GM18511 (cell line): ENCODE results near the gene UBL4B.

Experiments
- ATAC-seq: cut with Tn5 transposase; IDR thresholded peaks from one replicate; pipeline ENCODE4 v1.9.1; 2021; ENCODE audit warnings: mild to moderate bottlenecking, moderate library complexity; ENCODE audit not compliant: unreplicated experiment

The UBL4B gene

DNA sequence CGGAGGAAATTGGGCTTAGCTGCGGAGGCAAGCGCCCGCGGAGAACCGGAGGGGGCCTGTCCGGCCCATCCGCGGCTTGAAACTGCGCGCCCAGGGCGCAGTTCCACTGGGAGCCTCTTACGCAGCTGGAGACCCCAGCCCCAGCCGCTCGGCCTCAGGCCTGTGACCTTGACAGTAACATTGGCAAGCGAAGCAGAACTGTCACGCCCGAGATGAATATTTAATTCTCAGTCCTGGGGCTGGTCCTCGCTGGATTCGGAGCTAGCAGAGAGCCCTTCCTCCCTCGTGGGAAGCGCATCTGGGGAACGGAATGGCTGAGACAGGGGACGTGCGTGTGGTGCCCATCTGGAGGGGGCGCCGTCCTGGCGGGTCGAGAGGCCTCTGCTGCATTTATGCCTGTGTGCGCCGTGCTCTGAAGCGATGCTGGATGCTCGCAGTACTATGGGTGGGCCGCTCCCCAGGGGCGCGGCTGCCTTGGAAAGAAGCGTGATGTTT is 39.0 kb downstream of the UBL4B start:
- no peak for ATAC-seq

DNA sequence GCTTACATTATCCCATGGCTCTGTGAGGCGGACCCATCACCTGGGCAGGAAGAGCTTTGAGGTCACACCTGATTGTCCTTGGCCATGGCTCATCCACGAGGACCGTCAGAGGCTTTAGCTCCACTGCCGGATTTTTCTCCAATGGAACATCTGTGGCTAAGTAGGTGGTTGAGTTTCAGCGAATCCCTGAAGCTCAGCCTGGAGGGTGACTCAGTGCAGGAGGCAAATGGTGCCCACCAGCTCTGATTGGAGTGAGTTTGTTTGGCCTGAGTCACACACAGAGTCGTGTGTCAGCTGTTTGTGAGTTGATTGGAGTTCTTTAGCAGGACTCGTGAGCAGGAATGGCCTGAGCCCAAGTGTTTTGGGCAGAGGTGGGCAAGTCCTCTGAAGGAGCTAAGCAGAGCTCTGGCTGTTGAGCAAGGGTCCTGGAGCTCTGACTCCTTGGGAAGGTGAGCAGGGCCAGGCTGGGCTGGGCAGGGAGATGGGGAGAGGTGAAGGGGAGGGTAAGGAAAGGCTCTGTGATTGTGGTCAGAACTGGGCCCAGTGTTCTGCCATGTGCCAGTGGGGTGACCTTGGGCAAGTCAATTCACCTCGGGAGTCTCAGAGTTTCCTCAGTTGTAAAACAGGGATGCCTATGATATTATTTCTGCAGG is 40.0 kb downstream of the UBL4B start:
- ATAC-seq = no peak

DNA sequence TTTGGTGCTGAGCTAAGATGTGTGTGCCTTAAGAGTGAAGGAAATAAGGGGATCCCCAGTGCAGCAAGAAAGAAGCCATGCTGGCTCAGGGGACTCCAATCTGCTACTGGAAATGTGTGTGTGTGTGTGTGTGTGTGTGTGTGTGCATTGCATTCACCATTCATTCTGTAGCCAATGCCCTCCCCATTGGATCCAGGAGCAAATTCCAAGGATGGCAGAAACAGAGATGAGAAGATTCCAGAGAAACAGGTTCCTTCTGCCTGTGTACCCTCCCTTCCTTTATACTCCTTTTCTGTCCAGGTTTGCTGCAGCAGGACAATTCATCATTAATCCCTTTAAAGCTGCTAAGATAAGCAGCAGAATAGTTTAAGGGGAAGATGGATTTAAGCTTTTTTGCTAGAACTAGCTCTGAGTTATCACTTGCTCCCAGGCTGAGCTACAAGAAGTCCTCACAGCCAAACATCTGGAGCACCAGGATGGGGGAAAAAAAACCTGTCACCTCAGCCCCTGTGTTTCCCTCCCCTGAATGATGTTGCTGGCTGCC is 41.2 kb downstream of the UBL4B start:
- no peak for ATAC-seq

DNA sequence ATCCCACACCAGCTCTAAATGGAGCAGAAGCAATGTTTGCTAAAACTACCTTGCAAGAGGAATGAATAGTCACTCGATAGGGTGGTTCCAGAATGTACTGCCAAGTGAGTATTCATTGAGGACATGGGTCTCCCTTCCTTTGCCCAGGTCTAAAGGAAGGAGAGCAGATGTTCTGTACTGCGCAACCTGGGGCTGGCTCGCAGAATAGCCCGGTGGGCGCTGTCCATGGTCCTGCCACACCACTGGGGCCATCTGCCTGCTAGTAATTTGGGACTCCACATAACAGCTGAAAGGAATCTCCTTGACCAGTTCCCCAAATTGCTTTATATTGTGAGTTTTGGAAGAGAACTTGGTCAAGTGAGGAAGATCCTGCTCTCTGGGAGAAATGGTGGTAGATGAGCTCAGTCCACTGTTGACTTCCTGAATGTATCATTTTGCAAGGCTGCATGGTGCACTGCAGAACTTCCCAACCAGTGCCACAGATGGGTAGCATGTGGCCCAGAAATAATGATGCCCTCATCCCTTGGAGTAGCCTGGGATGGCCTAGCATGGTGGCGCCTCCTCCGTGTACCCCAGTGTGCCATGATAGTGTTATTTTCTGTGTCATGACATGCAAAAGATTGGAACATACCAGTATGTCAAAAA is 43.8 kb downstream of the UBL4B start:
- ATAC-seq = no peak

DNA sequence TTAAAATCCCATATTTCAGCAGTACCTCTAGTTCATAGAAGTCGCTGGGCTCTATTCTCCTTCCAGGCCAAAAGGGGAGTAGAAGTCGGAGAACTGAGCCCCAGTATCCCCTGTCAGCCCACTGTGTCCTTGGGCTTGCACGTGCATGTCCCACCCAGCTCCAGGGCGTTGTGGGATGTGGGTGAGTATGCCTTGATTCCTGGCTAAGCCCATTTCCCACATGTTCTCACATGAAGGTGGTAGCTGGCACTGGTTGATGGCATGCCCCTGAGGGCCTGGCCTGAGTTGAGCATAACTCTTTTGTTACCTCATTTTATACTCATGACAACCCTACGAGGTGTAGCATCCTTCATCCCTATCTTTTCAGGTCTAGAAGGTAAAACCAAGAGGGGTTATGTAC is 46.0 kb downstream of the UBL4B start:
- ATAC-seq = no peak

DNA sequence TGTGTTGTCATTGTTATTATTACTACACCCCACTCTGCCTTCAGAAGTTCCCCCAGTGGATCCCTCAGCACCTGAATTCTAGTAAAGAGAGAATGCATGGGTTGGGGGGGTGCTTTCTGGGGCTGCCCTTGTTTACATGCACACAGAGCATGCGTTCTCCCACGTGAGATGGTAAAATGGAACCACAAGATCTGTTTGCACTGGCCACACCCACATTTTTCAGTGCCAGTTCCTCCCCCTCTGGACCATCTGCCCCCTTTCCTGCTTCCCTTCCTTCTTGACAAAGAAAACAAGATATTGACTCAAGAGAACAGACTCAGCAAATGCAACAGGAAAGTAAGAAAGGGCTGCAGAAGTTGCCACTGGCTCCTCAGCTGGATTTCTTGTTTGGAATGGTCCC is 46.9 kb downstream of the UBL4B start:
- no peak for ATAC-seq

DNA sequence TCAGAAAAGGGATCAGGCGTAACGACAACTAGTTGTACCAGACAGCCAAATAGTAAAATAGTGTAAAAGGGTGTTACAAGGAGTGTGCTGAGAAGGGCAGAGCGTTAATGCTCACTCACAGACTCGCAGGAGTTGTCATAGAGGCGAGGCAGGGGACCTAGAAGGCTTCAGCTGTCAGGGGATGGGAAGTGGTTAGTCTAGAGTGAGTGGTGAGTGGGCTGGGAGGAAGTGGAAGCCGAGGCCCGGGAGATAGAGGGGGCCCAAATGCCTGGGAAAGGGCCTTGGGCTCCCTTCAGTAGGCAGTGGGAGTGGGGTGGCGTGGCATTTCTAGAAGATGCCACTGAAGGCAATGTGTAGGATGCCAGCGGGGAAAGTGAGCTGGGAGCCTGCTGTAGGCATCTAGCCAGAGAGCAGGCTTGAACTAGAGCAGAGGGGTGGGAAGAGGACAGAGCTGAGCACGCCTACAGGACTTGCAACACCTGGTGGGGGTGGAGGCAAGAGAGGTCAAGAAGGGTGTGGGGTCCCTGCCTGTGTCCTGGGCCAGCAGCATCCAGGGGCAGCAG is 48.4 kb downstream of the UBL4B start:
- no peak for ATAC-seq

DNA sequence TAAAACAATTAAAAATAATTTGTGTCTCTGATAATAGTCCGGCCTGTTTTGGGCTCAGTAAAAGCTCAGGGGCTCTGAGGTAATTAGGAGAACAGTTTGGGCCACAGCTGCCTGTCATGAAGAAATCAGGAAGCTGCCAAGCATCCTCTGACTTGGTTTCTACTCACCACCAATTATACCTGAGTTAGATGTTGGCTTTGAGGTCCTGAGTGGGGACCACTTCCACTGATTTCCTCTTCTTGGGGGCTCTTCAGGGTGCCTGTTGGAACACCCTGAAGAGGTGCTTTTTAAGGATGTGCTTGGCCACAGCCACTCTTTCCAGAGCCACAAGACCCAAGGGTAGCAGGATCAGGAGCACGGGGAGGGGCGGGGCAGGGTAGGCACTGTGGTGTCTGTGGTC is 48.9 kb downstream of the UBL4B start:
- no peak for ATAC-seq

DNA sequence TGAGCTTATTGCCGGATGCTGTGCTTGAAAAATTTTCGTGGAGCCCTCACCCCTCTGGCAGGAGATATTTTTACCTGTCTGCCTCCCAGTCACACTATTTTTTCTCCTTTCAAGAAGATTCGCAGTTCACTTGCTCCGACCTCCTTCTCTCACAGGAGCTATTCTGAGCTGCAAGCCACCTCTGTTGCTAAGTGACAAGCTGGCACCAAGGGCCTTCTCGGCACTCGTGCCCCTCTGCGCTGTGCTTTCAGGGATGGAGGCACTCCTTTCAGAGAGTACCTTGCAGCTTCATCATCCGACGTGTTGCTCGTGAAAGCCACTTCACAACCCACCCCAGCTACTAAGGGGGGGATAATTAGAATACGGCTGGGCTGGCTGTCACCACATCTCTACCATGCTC is 49.6 kb downstream of the UBL4B start:
- ATAC-seq = no peak
